HEK293 (cell line): ENCODE measurements around the gene FOXO6.

Source experiments
- CTCF ChIA-PET: fragments of 350-600 bp; formaldehyde crosslinking; extraction: SDS; loops from one replicate; lab custom pipeline; 2021; ENCODE audit warnings: antibody characterized with exemption; lab: Yijun Ruan, JAX
- POLR2A ChIA-PET: fragments of 300-600 bp; formaldehyde crosslinking; extraction: SDS; loops from one replicate; lab custom pipeline; 2020; ENCODE audit warnings: antibody characterized with exemption, inconsistent platforms; lab: Yijun Ruan, JAX
- H3K27ac ChIP-seq: fragments of 200-500 bp; sonication (Bioruptor generic); 2 replicates; pipeline ENCODE4 v1.5.1; 2014; ENCODE audit warnings: low read depth, low read length, control low read depth, inconsistent platforms; ENCODE audit errors: extremely low read depth
- H3K36me3 ChIP-seq, 2 experiments: fragments of 200-500 bp in 1 of 2; sonication (Bioruptor generic) in 1 of 2; 1 replicate in 1 of 2; 2 replicates in 1 of 2; pipeline ENCODE4 v1.5.1; 2014 to 2017; ENCODE audit warnings: inconsistent platforms in 2 of 2, low read length in 2 of 2; ENCODE audit not compliant: control insufficient read depth in 2 of 2, insufficient read depth in 1 of 2
- H3K4me1 ChIP-seq: fragments of 200-500 bp; sonication (Bioruptor generic); 2 replicates; pipeline ENCODE4 v1.5.1; 2014; ENCODE audit warnings: mild to moderate bottlenecking, low read length, inconsistent platforms; ENCODE audit not compliant: control insufficient read depth, insufficient read depth
- H3K4me3 ChIP-seq: 2 replicates; pipeline ENCODE4 v1.5.1; 2011; ENCODE audit warnings: low read depth, mild to moderate bottlenecking, control low read depth, low read length, moderate library complexity
- H3K9me3 ChIP-seq: fragments of 200-500 bp; sonication (Bioruptor generic); 2 replicates; pipeline ENCODE4 v1.5.1; 2014; ENCODE audit warnings: low read depth, low read length, inconsistent platforms; ENCODE audit not compliant: control insufficient read depth, insufficient read depth
- BCL11B ChIP-seq: fragments of 450-650 bp; formaldehyde crosslinking; IDR thresholded peaks from 2 replicates; pipeline ENCODE4 v1.5.1; 2016; ENCODE audit warnings: low read depth, missing biosample characterization, missing genetic modification characterization
- GFI1B ChIP-seq: fragments of 450-650 bp; formaldehyde crosslinking; IDR thresholded peaks from 2 replicates; pipeline ENCODE4 v1.5.1; 2016; ENCODE audit warnings: missing biosample characterization, missing genetic modification characterization
- KLF10 ChIP-seq: fragments of 450-650 bp; IDR thresholded peaks from 2 replicates; pipeline ENCODE4 v1.5.1; 2018; ENCODE audit warnings: missing biosample characterization, mild to moderate bottlenecking, missing genetic modification characterization
- REPIN1 ChIP-seq: fragments of 450-650 bp; formaldehyde crosslinking; IDR thresholded peaks from 2 replicates; pipeline ENCODE4 v1.5.1; 2017; ENCODE audit warnings: missing biosample characterization, missing genetic modification characterization, low read depth
- YY2 ChIP-seq: fragments of 450-650 bp; formaldehyde crosslinking; IDR thresholded peaks from 2 replicates; pipeline ENCODE4 v1.5.1; 2016; ENCODE audit warnings: missing biosample characterization, missing genetic modification characterization
- ZNF175 ChIP-seq: fragments of 450-650 bp; formaldehyde crosslinking; IDR thresholded peaks from 2 replicates; pipeline ENCODE4 v1.5.1; 2016; ENCODE audit warnings: missing biosample characterization, missing genetic modification characterization
- ZNF19 ChIP-seq: fragments of 450-650 bp; formaldehyde crosslinking; IDR thresholded peaks from 2 replicates; pipeline ENCODE4; 2016; ENCODE audit warnings: missing biosample characterization, missing genetic modification characterization, low read depth
- ZNF24 ChIP-seq: fragments of 450-650 bp; formaldehyde crosslinking; IDR thresholded peaks from 2 replicates; pipeline ENCODE4 v1.5.1; 2016; ENCODE audit warnings: missing biosample characterization, missing genetic modification characterization
- ZNF274 ChIP-seq, 2 experiments: fragments of 200-500 bp in 1 of 2; fragments of 450-650 bp in 1 of 2; sonication (Bioruptor generic) in 1 of 2; formaldehyde crosslinking in 1 of 2; IDR thresholded peaks; 2 replicates each; pipeline versions ENCODE4 v1.5.1 to v1.6.1; 2014 to 2016; ENCODE audit warnings: borderline replicate concordance in 1 of 2, inconsistent platforms in 1 of 2, low read length in 1 of 2, missing biosample characterization in 1 of 2, missing genetic modification characterization in 1 of 2
- ZNF354C ChIP-seq: fragments of 450-650 bp; formaldehyde crosslinking; IDR thresholded peaks from 2 replicates; pipeline ENCODE4 v1.5.1; 2016; ENCODE audit warnings: missing biosample characterization, missing genetic modification characterization, low read depth, borderline replicate concordance
- ZNF416 ChIP-seq: fragments of 450-650 bp; formaldehyde crosslinking; IDR thresholded peaks from 2 replicates; pipeline ENCODE4 v1.5.1; 2016; ENCODE audit warnings: missing biosample characterization, missing genetic modification characterization
- ZNF426 ChIP-seq: fragments of 450-650 bp; formaldehyde crosslinking; IDR thresholded peaks from 2 replicates; pipeline ENCODE4 v1.5.1; 2017; ENCODE audit warnings: missing biosample characterization, missing genetic modification characterization, mild to moderate bottlenecking, inconsistent platforms, moderate library complexity
- ZNF48 ChIP-seq: fragments of 450-650 bp; formaldehyde crosslinking; IDR thresholded peaks from 2 replicates; pipeline ENCODE4 v1.5.1; 2016; ENCODE audit warnings: missing biosample characterization, missing genetic modification characterization
- ZNF664 ChIP-seq: fragments of 450-650 bp; formaldehyde crosslinking; IDR thresholded peaks from 2 replicates; pipeline ENCODE4 v1.5.1; 2016; ENCODE audit warnings: missing biosample characterization, missing genetic modification characterization
- ZNF670 ChIP-seq: fragments of 450-650 bp; formaldehyde crosslinking; IDR thresholded peaks from 2 replicates; pipeline ENCODE4 v1.5.1; 2016; ENCODE audit warnings: missing biosample characterization, missing genetic modification characterization, low read depth
- ZNF677 ChIP-seq: fragments of 450-650 bp; IDR thresholded peaks from 2 replicates; pipeline ENCODE4 v1.5.0; 2018; ENCODE audit warnings: missing biosample characterization, mild to moderate bottlenecking, missing genetic modification characterization, moderate library complexity
- ZNF776 ChIP-seq: fragments of 450-650 bp; formaldehyde crosslinking; IDR thresholded peaks from 2 replicates; pipeline ENCODE4 v1.5.0; 2017; ENCODE audit warnings: missing biosample characterization, missing genetic modification characterization, borderline replicate concordance
- ZNF777 ChIP-seq: fragments of 450-650 bp; formaldehyde crosslinking; IDR thresholded peaks from 2 replicates; pipeline ENCODE4 v1.5.1; 2017; ENCODE audit warnings: missing biosample characterization, missing genetic modification characterization, borderline replicate concordance
- ZSCAN23 ChIP-seq: fragments of 450-650 bp; formaldehyde crosslinking; IDR thresholded peaks from 2 replicates; pipeline ENCODE4 v1.5.1; 2016; ENCODE audit warnings: missing biosample characterization, missing genetic modification characterization
- ZSCAN5A ChIP-seq: fragments of 450-650 bp; formaldehyde crosslinking; IDR thresholded peaks from 2 replicates; pipeline ENCODE4 v1.5.1; 2016; ENCODE audit warnings: missing biosample characterization, missing genetic modification characterization
- TF ChIP-seq, protein P1 (sequence below): fragments of 450-650 bp; formaldehyde crosslinking; IDR thresholded peaks from 2 replicates; pipeline ENCODE4 v1.5.1; 2016; ENCODE audit warnings: missing biosample characterization, missing genetic modification characterization, borderline replicate concordance
- TF ChIP-seq, protein P2 (sequence below): fragments of 450-650 bp; formaldehyde crosslinking; IDR thresholded peaks from 2 replicates; pipeline ENCODE4 v1.5.1; 2017; ENCODE audit warnings: missing biosample characterization, missing genetic modification characterization
- TF ChIP-seq, protein P3 (sequence below): fragments of 450-650 bp; formaldehyde crosslinking; IDR thresholded peaks from 2 replicates; pipeline ENCODE4 v1.5.1; 2016; ENCODE audit warnings: missing biosample characterization, missing genetic modification characterization
- TF ChIP-seq, protein P4 (sequence below): fragments of 450-650 bp; formaldehyde crosslinking; IDR thresholded peaks from 2 replicates; pipeline ENCODE4 v1.5.1; 2016; ENCODE audit warnings: missing biosample characterization, missing genetic modification characterization

The FOXO6 gene

GRCh38 chr1:41315146-41315822, 46.0 kb upstream of the FOXO6 start:
- Histone ChIP-seq H3K9me3 (no peaks in the 10 kb centered on the region), H3K4me3 (no peak overlapping the region), H3K4me1 (no peaks in the 10 kb centered on the region), H3K27ac (no peak overlapping the region), H3K36me3 (no peaks in the 10 kb centered on the region)
- POLR2A ChIA-PET = no interaction called here
- CTCF ChIA-PET = interaction anchor here (0.5 to 7.6 kb wide), 18 partner anchors 7 to 408 kb away, joined by 3 to 49 read pairs (median 3); partner anchors contain the start of gene EDN2
- TF ChIP-seq REPIN1 = no peak
- 0 out of 2 replicates have a peak, but pooled peaks have one; percentile 14 for TF ChIP-seq ZNF670 (tag by site-specific recombination)
- TF ChIP-seq BCL11B (tag by site-specific recombination) = no peak
- TF ChIP-seq, protein P1, sequence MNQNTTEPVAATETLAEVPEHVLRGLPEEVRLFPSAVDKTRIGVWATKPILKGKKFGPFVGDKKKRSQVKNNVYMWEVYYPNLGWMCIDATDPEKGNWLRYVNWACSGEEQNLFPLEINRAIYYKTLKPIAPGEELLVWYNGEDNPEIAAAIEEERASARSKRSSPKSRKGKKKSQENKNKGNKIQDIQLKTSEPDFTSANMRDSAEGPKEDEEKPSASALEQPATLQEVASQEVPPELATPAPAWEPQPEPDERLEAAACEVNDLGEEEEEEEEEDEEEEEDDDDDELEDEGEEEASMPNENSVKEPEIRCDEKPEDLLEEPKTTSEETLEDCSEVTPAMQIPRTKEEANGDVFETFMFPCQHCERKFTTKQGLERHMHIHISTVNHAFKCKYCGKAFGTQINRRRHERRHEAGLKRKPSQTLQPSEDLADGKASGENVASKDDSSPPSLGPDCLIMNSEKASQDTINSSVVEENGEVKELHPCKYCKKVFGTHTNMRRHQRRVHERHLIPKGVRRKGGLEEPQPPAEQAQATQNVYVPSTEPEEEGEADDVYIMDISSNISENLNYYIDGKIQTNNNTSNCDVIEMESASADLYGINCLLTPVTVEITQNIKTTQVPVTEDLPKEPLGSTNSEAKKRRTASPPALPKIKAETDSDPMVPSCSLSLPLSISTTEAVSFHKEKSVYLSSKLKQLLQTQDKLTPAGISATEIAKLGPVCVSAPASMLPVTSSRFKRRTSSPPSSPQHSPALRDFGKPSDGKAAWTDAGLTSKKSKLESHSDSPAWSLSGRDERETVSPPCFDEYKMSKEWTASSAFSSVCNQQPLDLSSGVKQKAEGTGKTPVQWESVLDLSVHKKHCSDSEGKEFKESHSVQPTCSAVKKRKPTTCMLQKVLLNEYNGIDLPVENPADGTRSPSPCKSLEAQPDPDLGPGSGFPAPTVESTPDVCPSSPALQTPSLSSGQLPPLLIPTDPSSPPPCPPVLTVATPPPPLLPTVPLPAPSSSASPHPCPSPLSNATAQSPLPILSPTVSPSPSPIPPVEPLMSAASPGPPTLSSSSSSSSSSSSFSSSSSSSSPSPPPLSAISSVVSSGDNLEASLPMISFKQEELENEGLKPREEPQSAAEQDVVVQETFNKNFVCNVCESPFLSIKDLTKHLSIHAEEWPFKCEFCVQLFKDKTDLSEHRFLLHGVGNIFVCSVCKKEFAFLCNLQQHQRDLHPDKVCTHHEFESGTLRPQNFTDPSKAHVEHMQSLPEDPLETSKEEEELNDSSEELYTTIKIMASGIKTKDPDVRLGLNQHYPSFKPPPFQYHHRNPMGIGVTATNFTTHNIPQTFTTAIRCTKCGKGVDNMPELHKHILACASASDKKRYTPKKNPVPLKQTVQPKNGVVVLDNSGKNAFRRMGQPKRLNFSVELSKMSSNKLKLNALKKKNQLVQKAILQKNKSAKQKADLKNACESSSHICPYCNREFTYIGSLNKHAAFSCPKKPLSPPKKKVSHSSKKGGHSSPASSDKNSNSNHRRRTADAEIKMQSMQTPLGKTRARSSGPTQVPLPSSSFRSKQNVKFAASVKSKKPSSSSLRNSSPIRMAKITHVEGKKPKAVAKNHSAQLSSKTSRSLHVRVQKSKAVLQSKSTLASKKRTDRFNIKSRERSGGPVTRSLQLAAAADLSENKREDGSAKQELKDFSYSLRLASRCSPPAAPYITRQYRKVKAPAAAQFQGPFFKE = 0 out of 2 replicates have a peak, but pooled peaks have one; percentile 19
- TF ChIP-seq ZNF777 = 0 out of 2 replicates have a peak, but pooled peaks have one; percentile 17
- TF ChIP-seq, protein P2, sequence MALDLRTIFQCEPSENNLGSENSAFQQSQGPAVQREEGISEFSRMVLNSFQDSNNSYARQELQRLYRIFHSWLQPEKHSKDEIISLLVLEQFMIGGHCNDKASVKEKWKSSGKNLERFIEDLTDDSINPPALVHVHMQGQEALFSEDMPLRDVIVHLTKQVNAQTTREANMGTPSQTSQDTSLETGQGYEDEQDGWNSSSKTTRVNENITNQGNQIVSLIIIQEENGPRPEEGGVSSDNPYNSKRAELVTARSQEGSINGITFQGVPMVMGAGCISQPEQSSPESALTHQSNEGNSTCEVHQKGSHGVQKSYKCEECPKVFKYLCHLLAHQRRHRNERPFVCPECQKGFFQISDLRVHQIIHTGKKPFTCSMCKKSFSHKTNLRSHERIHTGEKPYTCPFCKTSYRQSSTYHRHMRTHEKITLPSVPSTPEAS (tag by site-specific recombination) = peak; percentile 96
- no peak for TF ChIP-seq ZNF24 (tag by site-specific recombination)
- TF ChIP-seq ZNF274 (IDR thresholded peaks at IDR 0.05; ENCODE audit: low read length) = no peak
- TF ChIP-seq ZNF274 (tag by site-specific recombination; IDR thresholded peaks at IDR 0.05; ENCODE audit: borderline replicate concordance) = no peak
- TF ChIP-seq ZSCAN23 (tag by site-specific recombination) = no peak
- TF ChIP-seq ZNF416 (tag by site-specific recombination) = no peak
- no peak for TF ChIP-seq ZNF664
- TF ChIP-seq, protein P3, sequence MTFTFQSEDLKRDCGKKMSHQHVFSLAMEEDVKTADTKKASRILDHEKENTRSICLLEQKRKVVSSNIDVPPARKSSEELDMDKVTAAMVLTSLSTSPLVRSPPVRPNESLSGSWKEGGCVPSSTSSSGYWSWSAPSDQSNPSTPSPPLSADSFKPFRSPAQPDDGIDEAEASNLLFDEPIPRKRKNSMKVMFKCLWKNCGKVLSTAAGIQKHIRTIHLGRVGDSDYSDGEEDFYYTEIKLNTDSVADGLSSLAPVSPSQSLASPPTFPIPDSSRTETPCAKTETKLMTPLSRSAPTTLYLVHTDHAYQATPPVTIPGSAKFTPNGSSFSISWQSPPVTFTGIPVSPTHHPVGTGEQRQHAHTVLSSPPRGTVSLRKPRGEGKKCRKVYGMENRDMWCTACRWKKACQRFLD (tag by site-specific recombination) = no peak
- peak; percentile 76 for TF ChIP-seq YY2 (tag by site-specific recombination)
- TF ChIP-seq ZNF19 (tag by site-specific recombination) = no peak
- TF ChIP-seq KLF10 = no peak
- TF ChIP-seq ZNF48 (tag by site-specific recombination) = no peak
- TF ChIP-seq ZNF776 = no peak
- TF ChIP-seq, protein P4, sequence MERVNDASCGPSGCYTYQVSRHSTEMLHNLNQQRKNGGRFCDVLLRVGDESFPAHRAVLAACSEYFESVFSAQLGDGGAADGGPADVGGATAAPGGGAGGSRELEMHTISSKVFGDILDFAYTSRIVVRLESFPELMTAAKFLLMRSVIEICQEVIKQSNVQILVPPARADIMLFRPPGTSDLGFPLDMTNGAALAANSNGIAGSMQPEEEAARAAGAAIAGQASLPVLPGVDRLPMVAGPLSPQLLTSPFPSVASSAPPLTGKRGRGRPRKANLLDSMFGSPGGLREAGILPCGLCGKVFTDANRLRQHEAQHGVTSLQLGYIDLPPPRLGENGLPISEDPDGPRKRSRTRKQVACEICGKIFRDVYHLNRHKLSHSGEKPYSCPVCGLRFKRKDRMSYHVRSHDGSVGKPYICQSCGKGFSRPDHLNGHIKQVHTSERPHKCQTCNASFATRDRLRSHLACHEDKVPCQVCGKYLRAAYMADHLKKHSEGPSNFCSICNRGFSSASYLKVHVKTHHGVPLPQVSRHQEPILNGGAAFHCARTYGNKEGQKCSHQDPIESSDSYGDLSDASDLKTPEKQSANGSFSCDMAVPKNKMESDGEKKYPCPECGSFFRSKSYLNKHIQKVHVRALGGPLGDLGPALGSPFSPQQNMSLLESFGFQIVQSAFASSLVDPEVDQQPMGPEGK (tag by site-specific recombination) = 0 out of 2 replicates have a peak, but pooled peaks have one; percentile 33
- no peak for TF ChIP-seq ZNF175 (tag by site-specific recombination)
- no peak for TF ChIP-seq ZNF426 (tag by site-specific recombination)
- TF ChIP-seq ZSCAN5A (tag by site-specific recombination) = no peak
- no peak for TF ChIP-seq ZNF677
- TF ChIP-seq ZNF354C = no peak
- TF ChIP-seq GFI1B = no peak
